ENCODE data around the gene ITPR2. TPM values are rescaled to one million over a fixed set of nuclear protein-coding genes. Genes with fewer than 3 reads are reported as not detected.
"Not testable (repeated sequence)": the region's sequence is repeated elsewhere in the genome, so short reads cannot be mapped to it uniquely, and the experiment has no call there.

The ITPR2 gene
- polyA plus RNA-seq, 4 donors: 11.0 to 15.3 (median 14.6) TPM

- no peak for DNase-seq (ENCODE audit: low read depth in 4 of 4, low spot score in 2 of 4)
Observed at GRCh38 chr12:26851031-26851809, 18.2 kb upstream of the ITPR2 start.

- no peak for DNase-seq (ENCODE audit: low read depth in 4 of 4, low spot score in 2 of 4)
Observed at GRCh38 chr12:26848156-26848825, 15.3 kb upstream of the ITPR2 start.

GRCh38 chr12:26847431-26847830 is 14.4 kb upstream of the ITPR2 start:
- no peak for DNase-seq (ENCODE audit: low read depth in 4 of 4, low spot score in 2 of 4)

GRCh38 chr12:26846416-26846815 is 13.4 kb upstream of the ITPR2 start:
- DNase-seq (ENCODE audit: low read depth in 4 of 4, low spot score in 2 of 4): no peak

- DNase-seq (ENCODE audit: low read depth in 4 of 4, low spot score in 2 of 4): no peak
Observed at GRCh38 chr12:26845984-26846383, 13.0 kb upstream of the ITPR2 start.

- no peak for DNase-seq (ENCODE audit: low read depth in 4 of 4, low spot score in 2 of 4)
Observed at GRCh38 chr12:26845057-26845666, 12.2 kb upstream of the ITPR2 start.

GRCh38 chr12:26843311-26843710 is 10.3 kb upstream of the ITPR2 start:
- DNase-seq (ENCODE audit: low read depth in 4 of 4, low spot score in 2 of 4): no peak

GRCh38 chr12:26841085-26841484 is 8.1 kb upstream of the ITPR2 start:
- DNase-seq (ENCODE audit: low read depth in 4 of 4, low spot score in 2 of 4): no peak

- no peak for DNase-seq (ENCODE audit: low read depth in 4 of 4, low spot score in 2 of 4)
Observed at GRCh38 chr12:26839512-26839911, 6.5 kb upstream of the ITPR2 start.

- no peak for DNase-seq (ENCODE audit: low read depth in 4 of 4, low spot score in 2 of 4)
Observed at GRCh38 chr12:26838888-26839416, 6.0 kb upstream of the ITPR2 start.

GRCh38 chr12:26836201-26836600 is 3.2 kb upstream of the ITPR2 start:
- no peak for DNase-seq (ENCODE audit: low read depth in 4 of 4, low spot score in 2 of 4)

- not testable (repeated sequence) for DNase-seq (ENCODE audit: low read depth in 4 of 4, low spot score in 2 of 4)
Observed at GRCh38 chr12:26834503-26835060, 1.6 kb upstream of the ITPR2 start.

- peak; percentile 46 to 68 (median 52) for DNase-seq (ENCODE audit: low read depth in 4 of 4, low spot score in 2 of 4)
Observed at GRCh38 chr12:26833743-26834490, 923 bp upstream of the ITPR2 start.

- peak; percentile 42 to 66 (median 54) for DNase-seq (ENCODE audit: low read depth in 4 of 4, low spot score in 2 of 4)
Observed at GRCh38 chr12:26831951-26832821, 808 bp downstream of the ITPR2 start.

- DNase-seq (ENCODE audit: low read depth in 4 of 4, low spot score in 2 of 4): no peak
Observed at GRCh38 chr12:26830783-26831551, 2.0 kb downstream of the ITPR2 start.

GRCh38 chr12:26830363-26830762 is 2.6 kb downstream of the ITPR2 start:
- DNase-seq (ENCODE audit: low read depth in 4 of 4, low spot score in 2 of 4): no peak

GRCh38 chr12:26828280-26829073 is 4.5 kb downstream of the ITPR2 start:
- DNase-seq (ENCODE audit: low read depth in 4 of 4, low spot score in 2 of 4): no peak

- DNase-seq (ENCODE audit: low read depth in 4 of 4, low spot score in 2 of 4): no peak
Observed at GRCh38 chr12:26826437-26826836, 6.6 kb downstream of the ITPR2 start.

Data from left renal cortex interstitium (tissue), 4 donors.